Measurements from ENCODE around the gene OTOG.

GRCh38 chr11:17581732-17582053 lies 34.6 kb downstream of the OTOG start:
- TF ChIP-seq CTCF (IDR thresholded peaks at IDR 0.05) (no peak), POLR2A (IDR thresholded peaks at IDR 0.05) (no peak)
